Measurements from ENCODE around the gene ADORA2A.

Gene ADORA2A

GRCh38 chr22:24394254-24394653, 33.1 kb upstream of the ADORA2A start:
- no peak for TF ChIP-seq CTCF (IDR thresholded peaks at IDR 0.05; ENCODE audit: extremely low read depth, missing control alignments)
- no peak for DNase-seq (ENCODE audit: low spot score)

- TF ChIP-seq CTCF (IDR thresholded peaks at IDR 0.05; ENCODE audit: extremely low read depth, missing control alignments): no peak
- no peak for DNase-seq (ENCODE audit: low spot score)
Measured at GRCh38 chr22:24398409-24398808, 29.0 kb upstream of the ADORA2A start.

- no peak for TF ChIP-seq CTCF (IDR thresholded peaks at IDR 0.05; ENCODE audit: extremely low read depth, missing control alignments)
- no peak for DNase-seq (ENCODE audit: low spot score)
Measured at GRCh38 chr22:24400034-24400725, 27.2 kb upstream of the ADORA2A start.

- DNase-seq (ENCODE audit: low spot score): no peak
- no peak for TF ChIP-seq CTCF (IDR thresholded peaks at IDR 0.05; ENCODE audit: extremely low read depth, missing control alignments)
Measured at GRCh38 chr22:24400726-24401596, 26.4 kb upstream of the ADORA2A start.

GRCh38 chr22:24401931-24402367, 25.4 kb upstream of the ADORA2A start:
- no peak for DNase-seq (ENCODE audit: low spot score)

GRCh38 chr22:24402460-24403192, 24.8 kb upstream of the ADORA2A start:
- TF ChIP-seq CTCF (IDR thresholded peaks at IDR 0.05; ENCODE audit: extremely low read depth, missing control alignments): no peak
- DNase-seq (ENCODE audit: low spot score): peak; percentile 43

More at GRCh38 chr22:24401931-24402367, 25.4 kb upstream of the ADORA2A start:
- TF ChIP-seq CTCF (IDR thresholded peaks at IDR 0.05; ENCODE audit: extremely low read depth, missing control alignments): no peak
